Nephron (organoid): Measurements from ENCODE around the gene OGFOD3.

Source experiments
- H3K27ac Mint-ChIP-seq, 3 experiments: 2 replicates each; pipeline ENCODE4 v1.8.0; 2020; ENCODE audit warnings: mixed read lengths in 3 of 3, mild to moderate bottlenecking in 2 of 3, moderate library complexity in 1 of 3
- H3K27me3 Mint-ChIP-seq: 2 replicates; pipeline ENCODE4 v1.8.0; 2021; ENCODE audit warnings: low read depth, mild to moderate bottlenecking, moderate library complexity, mixed read lengths
- H3K36me3 Mint-ChIP-seq: 2 replicates; pipeline ENCODE4 v1.8.0; 2020; ENCODE audit warnings: low read depth, mixed read lengths
- H3K4me1 Mint-ChIP-seq: 2 replicates; pipeline ENCODE4 v1.8.0; 2020; ENCODE audit warnings: mixed read lengths
- H3K4me3 Mint-ChIP-seq, 3 experiments: 2 replicates each; pipeline ENCODE4 v1.8.0; 2020; ENCODE audit warnings: mild to moderate bottlenecking in 3 of 3, mixed read lengths in 3 of 3, moderate library complexity in 2 of 3
- H3K9me3 Mint-ChIP-seq: 2 replicates; pipeline ENCODE4 v1.8.0; 2020; ENCODE audit warnings: mixed read lengths
- TF ChIP-seq, protein P1 (sequence below), 3 experiments: fragments of 200-600 bp; sonication (generic); IDR thresholded peaks; one replicate each; pipeline ENCODE4 v1.5.0; 2021; ENCODE audit warnings: antibody characterized with exemption in 3 of 3; ENCODE audit not compliant: unreplicated experiment in 3 of 3

OGFOD3 gene

DNA sequence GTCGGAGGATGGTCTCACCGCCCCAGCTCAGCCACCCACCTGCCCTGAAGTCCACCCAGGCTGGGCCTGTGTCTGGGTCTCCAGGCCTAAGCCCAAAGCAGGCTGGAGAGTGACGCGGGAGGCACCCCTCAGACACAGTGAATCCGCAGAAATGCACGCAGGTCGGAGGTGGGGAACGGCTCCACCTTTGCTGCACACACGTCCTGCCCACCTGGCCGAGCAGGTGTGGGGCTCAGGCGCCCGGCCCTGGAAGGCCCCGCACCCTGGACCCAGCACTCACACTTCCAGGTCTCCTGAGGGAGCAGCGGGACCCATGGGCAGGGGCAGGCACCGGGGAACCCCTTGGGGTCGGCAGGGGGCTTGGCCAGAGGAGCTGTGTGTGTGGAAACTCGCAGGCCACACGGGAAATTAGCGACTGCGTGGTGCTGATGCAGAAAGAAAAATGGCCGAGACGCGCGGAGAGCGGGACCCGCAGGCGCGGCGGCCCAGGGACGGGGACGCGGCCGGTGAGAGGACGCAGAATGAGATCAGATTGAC is 21.5 kb upstream of the OGFOD3 start:
- H3K4me3 Mint-ChIP-seq = no peak overlapping the region
- TF ChIP-seq, protein P1, sequence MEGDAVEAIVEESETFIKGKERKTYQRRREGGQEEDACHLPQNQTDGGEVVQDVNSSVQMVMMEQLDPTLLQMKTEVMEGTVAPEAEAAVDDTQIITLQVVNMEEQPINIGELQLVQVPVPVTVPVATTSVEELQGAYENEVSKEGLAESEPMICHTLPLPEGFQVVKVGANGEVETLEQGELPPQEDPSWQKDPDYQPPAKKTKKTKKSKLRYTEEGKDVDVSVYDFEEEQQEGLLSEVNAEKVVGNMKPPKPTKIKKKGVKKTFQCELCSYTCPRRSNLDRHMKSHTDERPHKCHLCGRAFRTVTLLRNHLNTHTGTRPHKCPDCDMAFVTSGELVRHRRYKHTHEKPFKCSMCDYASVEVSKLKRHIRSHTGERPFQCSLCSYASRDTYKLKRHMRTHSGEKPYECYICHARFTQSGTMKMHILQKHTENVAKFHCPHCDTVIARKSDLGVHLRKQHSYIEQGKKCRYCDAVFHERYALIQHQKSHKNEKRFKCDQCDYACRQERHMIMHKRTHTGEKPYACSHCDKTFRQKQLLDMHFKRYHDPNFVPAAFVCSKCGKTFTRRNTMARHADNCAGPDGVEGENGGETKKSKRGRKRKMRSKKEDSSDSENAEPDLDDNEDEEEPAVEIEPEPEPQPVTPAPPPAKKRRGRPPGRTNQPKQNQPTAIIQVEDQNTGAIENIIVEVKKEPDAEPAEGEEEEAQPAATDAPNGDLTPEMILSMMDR (IDR thresholded peaks at IDR 0.05; ENCODE audit: unreplicated experiment in 3 of 3) = no peak
- no peaks in the 10 kb centered on the region for H3K9me3 Mint-ChIP-seq
- H3K27me3 Mint-ChIP-seq = no peaks in the 10 kb centered on the region
- peaks cover 4% of the 10 kb centered on the region for H3K36me3 Mint-ChIP-seq
- H3K27ac Mint-ChIP-seq = no peak overlapping the region
- peaks cover 7% of the 10 kb centered on the region for H3K4me1 Mint-ChIP-seq

DNA sequence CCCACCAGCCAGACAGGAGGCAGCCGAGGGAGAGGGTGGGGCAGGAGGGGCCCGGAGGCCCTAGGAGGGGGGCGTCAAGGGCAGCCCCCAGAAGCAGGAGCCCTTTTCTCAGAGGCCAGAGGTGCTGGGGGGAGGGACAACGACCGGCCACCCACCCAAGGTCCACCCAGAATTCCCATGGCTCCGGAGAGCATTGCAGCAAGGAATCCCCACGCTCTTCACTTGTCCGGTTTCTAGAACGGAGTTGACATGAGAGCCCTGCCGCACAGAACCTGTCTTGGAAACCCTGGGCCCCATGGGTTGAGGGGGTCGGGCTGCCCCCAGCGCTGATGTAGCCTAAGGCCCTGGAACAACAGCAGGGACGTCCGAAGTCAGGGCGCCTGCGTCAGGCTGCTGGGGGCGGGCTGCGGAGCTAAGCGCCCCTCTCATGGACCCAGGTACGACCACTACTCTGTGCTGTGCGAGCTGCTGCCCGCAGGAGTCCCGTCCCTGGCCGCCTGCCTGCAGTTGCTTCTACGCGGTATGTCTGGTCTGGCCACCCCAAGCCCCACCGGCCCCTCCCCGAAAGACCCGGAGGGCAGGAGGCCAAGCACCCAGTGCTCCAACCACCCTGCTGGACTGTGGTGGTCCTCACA is 20.9 kb upstream of the OGFOD3 start:
- Mint-ChIP-seq H3K36me3 (peaks cover 4% of the 10 kb centered on the region), H3K4me3 (no peak overlapping the region), H3K4me1 (peaks cover 7% of the 10 kb centered on the region), H3K27ac (no peak overlapping the region), H3K27me3 (no peaks in the 10 kb centered on the region), H3K9me3 (no peaks in the 10 kb centered on the region)
- TF ChIP-seq, protein P1 (IDR thresholded peaks at IDR 0.05; ENCODE audit: unreplicated experiment in 3 of 3) = no peak

DNA sequence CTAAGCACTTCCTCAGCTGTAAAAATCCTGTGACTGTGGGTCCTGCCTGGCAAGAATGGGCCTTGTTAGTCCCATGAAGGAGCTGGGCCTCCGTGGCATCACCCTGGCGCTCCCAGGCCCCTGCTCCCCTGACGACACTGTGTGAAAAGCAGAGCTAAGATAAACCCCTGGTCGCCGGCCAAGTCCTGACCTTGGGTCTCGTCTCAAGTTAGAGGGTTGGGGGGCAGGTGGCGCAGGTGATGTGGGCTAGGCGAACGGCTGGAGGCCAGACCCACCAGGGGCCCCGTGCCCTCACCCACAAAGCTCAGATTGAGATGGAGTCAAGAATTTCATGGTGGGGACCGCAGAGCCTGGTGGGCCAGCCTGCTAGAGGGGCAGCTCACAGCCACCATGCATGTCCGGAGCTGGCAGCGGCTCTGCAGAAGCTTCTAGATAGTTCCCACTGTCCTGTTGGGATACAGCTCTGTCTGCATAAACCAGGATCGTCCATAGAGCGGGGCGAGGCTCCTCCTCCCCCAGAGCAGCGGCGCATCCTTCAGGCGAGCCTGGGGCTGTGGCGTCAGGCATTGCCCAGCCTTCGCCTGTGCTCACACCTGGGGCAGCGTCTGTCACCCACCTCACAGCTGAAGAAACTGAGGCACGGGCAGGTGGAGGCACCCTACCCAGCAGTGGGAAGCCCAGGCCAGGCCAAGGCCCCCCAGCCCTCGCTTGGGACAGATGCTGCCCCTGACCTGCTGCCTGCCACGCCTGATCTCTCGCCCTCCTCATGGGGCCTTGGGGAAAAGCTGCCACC is 20.2 kb upstream of the OGFOD3 start:
- H3K36me3 Mint-ChIP-seq = peaks cover 4% of the 10 kb centered on the region
- TF ChIP-seq, protein P1 (IDR thresholded peaks at IDR 0.05; ENCODE audit: unreplicated experiment in 3 of 3) = no peak
- no peak overlapping the region for H3K4me3 Mint-ChIP-seq
- H3K27ac Mint-ChIP-seq = no peak overlapping the region
- peaks cover 7% of the 10 kb centered on the region for H3K4me1 Mint-ChIP-seq
- H3K9me3 Mint-ChIP-seq = no peaks in the 10 kb centered on the region
- H3K27me3 Mint-ChIP-seq = no peaks in the 10 kb centered on the region

DNA sequence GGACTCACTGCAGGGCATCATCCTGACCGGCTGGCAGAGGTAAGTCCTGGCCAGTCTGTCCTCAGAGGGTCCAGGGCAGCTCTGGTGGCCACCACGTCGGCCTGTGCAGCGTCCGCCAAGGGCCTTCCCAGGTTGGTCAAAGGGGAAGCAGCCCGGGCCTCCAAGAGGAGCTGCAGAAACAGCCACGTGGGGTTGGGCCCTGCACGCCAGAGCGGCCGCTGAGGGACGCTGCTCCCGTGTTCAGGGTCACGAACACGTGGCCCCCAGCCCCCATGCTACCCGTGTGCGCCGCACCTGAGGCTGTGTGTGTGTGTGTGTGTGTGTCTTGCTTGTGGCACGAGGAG is 18.9 kb upstream of the OGFOD3 start:
- Mint-ChIP-seq H3K9me3 (no peaks in the 10 kb centered on the region), H3K4me3 (no peak overlapping the region), H3K27me3 (no peaks in the 10 kb centered on the region), H3K27ac (no peak overlapping the region), H3K4me1 (peaks cover 7% of the 10 kb centered on the region), H3K36me3 (no peaks in the 10 kb centered on the region)
- TF ChIP-seq, protein P1 (IDR thresholded peaks at IDR 0.05; ENCODE audit: unreplicated experiment in 3 of 3) = no peak

DNA sequence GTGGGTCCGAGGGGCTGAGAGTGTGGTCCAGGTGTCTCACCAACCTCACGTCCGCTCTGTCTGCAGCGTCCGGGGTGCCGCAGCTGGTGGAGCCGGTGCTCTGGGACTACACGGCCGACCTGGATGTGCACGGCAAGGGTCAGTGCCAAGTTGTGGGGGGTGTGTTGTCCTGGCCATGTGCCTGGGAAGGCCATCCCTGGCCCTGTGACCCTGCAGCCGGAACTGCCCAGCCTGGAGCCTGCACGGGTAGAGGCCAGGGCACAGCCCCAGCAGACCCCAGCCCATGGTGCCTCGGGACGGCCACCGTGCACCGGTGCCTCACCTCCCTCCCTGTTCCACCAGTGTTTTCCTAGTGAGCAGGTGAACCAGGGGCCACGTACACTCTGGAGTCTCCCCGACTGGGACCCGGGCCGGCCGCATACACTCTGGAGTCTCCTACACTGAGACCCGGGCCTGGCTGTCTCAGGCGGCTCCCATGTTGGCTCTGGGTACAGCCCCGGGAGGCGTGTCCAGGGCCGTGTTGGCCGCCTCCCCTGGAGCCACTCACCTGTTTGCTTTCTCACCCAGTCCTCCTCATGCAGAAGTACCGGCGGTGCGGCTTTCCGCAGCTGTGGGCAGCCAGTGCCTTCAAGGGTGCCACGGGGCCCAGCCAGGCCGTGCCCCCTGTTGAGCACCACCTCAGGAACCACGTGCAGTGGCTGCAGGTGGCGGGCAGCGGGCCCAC is 18.4 kb upstream of the OGFOD3 start:
- H3K27me3 Mint-ChIP-seq = no peaks in the 10 kb centered on the region
- no peaks in the 10 kb centered on the region for H3K9me3 Mint-ChIP-seq
- H3K27ac Mint-ChIP-seq = no peak overlapping the region
- no peaks in the 10 kb centered on the region for H3K36me3 Mint-ChIP-seq
- H3K4me3 Mint-ChIP-seq = no peak overlapping the region
- peaks cover 7% of the 10 kb centered on the region for H3K4me1 Mint-ChIP-seq
- TF ChIP-seq, protein P1 (IDR thresholded peaks at IDR 0.05; ENCODE audit: unreplicated experiment in 3 of 3) = no peak
